Right kidney (tissue), 1 donor: ENCODE measurements around the gene TMTC4.
"Not testable (repeated sequence)": the region's sequence is repeated elsewhere in the genome, so short reads cannot be mapped to it uniquely, and the experiment has no call there.

Experiments
- DNase-seq: peaks from one replicate; pipeline ENCODE4 v3.0.0-alpha.2; 2016

Gene TMTC4

GRCh38 chr13:100581504-100581903 is 93.1 kb downstream of the TMTC4 start:
- DNase-seq, result no peak

- DNase-seq, result no peak
These were observed 93.6 kb downstream of the TMTC4 start for GRCh38 chr13:100581030-100581429.

GRCh38 chr13:100580045-100580444 is 94.5 kb downstream of the TMTC4 start:
- no peak for DNase-seq

DNA sequence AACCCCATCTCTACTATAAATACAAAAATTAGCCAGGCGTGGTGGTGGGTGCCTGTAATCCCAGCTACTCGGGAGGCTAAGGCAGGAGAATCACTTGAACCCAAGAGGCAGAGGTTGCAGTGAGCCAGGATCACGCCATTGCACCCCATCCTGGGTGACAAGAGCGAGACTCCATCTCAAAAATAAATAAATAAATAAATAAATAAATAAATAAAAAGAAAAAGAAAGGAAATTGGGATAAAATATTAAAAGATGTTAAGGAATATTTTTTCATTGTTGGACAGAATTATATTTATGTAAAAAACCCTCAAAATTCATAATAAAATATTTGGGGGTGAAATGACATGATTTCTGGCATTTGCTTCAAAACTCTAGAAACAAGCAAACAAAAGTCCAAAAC is 97.4 kb downstream of the TMTC4 start:
- DNase-seq, result not testable (repeated sequence)

GRCh38 chr13:100573121-100573520 is 101.5 kb downstream of the TMTC4 start:
- no peak for DNase-seq

DNA sequence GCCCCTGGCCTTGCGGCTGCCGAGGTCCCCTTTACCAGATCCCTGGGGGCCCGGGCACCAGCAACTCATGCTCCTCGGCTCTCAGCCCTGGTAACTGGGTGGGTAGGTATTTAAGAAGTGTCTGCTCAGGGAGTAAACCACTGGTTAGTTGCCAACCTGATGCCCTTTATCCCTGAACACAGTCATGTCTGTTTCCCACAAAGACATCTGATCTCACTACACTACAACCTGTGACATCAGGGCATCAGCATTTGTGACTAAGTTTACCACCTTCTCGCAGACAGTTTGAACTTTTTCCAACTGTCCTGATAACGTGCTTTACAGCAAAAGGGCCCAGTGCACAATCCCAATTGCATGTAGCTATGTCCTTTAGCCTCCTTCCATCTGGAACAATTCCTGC is 108.1 kb downstream of the TMTC4 start:
- no peak for DNase-seq

DNA sequence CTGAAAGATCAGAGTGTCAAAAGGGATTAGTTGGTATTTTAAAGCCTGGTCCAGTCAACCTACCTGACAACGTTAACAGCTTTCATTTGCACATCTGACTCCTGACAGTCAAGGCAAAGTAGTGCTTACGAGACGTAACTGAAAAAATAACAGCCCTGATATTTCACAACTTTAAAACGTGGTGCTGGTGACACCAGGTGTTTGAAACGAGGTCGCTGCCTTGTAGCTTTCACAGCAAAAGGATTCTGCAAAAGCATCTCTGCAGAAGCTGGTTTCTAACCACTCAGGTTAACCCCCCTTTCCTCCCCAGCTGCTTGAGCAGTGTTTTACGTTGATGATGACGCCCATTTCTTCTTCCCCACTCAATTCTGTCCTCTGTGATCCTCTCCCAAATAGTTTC is 109.3 kb downstream of the TMTC4 start:
- no peak for DNase-seq

GRCh38 chr13:100564444-100565223 is 110.0 kb downstream of the TMTC4 start:
- DNase-seq, result no peak

DNA sequence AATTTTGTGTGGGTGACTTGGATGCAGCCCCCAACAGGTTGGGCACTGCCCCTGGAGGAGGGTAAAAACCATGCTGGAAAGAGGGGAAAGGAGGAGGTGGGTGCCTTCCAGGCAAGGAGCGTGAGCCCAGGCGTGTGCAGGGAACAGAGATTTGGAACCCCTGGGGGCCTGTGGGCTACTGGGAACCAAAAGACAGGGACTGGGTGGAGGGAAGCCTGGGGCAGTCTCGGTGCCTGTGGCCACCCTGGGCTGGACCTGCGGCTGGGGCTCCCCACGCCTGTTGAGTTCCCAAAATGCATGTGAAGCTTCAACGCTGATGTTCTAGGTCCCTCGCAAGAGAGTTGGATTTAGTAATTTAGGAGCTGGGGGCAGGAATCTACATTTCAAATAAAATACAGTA is 110.8 kb downstream of the TMTC4 start:
- no peak for DNase-seq

- no peak for DNase-seq
These were observed 112.9 kb downstream of the TMTC4 start for GRCh38 chr13:100561599-100562204.

DNA sequence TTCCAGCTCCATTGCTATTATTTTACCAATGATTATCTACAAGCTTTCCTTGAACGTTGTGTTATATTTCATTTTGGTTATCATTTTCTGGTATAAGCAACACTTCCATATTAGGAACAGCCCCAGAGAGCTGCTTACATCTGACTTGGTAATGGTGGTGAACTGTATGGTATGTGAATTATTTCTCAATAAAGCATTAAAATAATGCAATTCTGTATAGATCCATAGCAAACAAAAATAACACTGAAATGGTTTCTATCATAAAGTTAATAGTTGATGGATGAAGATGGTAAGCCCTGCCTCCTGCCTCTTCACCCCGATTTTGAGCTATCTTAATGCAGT is 113.5 kb downstream of the TMTC4 start:
- no peak for DNase-seq

GRCh38 chr13:100560498-100561157 is 114.0 kb downstream of the TMTC4 start:
- no peak for DNase-seq

DNA sequence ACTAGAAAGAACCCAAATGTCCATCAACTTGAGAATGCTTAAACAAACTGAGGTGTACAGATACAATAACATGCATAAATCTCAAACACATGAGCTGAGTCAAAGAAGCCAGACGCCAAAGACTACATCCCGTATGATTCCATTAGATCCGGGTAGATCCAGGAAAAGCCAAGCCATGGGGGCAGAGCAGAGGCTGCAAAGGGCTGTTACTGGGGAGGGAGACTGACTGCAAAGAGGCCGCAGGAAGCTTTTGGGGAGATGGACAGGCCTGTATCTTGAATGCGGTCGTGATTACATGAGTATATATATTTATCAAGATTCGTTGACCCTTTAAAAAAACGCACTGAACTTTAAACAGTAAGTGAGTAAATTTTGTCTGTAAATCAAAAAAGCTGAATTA is 114.7 kb downstream of the TMTC4 start:
- no peak for DNase-seq
